HepG2 (cell line): ENCODE data around the gene HOXD12. TPM values are rescaled to one million over a fixed set of nuclear protein-coding genes. Genes with fewer than 3 reads are reported as not detected.

Experiments used
- ATM ChIP-seq: fragments of 450-650 bp; IDR thresholded peaks from 2 replicates; pipeline ENCODE4 v1.7.1; 2017; ENCODE audit warnings: mild to moderate bottlenecking, borderline replicate concordance
- GABPA ChIP-seq, 2 experiments: IDR thresholded peaks; 2 replicates each; pipeline ENCODE4 v1.6.1; 2011 to 2016; ENCODE audit warnings: low read depth in 2 of 2, low read length in 1 of 2, missing biosample characterization in 1 of 2, missing genetic modification characterization in 1 of 2
- GABPB1 ChIP-seq: IDR thresholded peaks from 2 replicates; pipeline ENCODE4 v1.6.1; 2016; ENCODE audit warnings: mild to moderate bottlenecking, missing genetic modification reagents, moderate library complexity, missing compliant biosample characterization
- HOXA5 ChIP-seq: sonication (generic); formaldehyde crosslinking; IDR thresholded peaks from 2 replicates; pipeline ENCODE4 v1.4.0; 2020; ENCODE audit warnings: missing genetic modification reagents
- KDM3A ChIP-seq: IDR thresholded peaks from 2 replicates; pipeline ENCODE4 v1.6.1; 2018; ENCODE audit warnings: low read depth, missing compliant biosample characterization
- MEIS2 ChIP-seq: sonication (generic); formaldehyde crosslinking; IDR thresholded peaks from 2 replicates; pipeline ENCODE4 v1.9.0; 2021; ENCODE audit warnings: mild to moderate bottlenecking, missing genetic modification reagents
- NCOA5 ChIP-seq: sonication (generic); formaldehyde crosslinking; IDR thresholded peaks from 2 replicates; pipeline ENCODE4 v1.4.0; 2020; ENCODE audit warnings: missing genetic modification reagents
- NFE2 ChIP-seq: sonication (generic); formaldehyde crosslinking; IDR thresholded peaks from 2 replicates; pipeline ENCODE4 v1.4.0; 2020; ENCODE audit warnings: missing genetic modification reagents
- NFE2L1 ChIP-seq: sonication (generic); formaldehyde crosslinking; IDR thresholded peaks from 2 replicates; pipeline ENCODE4 v1.4.0; 2020; ENCODE audit warnings: missing genetic modification reagents, mild to moderate bottlenecking, borderline replicate concordance
- NFIC ChIP-seq: IDR thresholded peaks from 2 replicates; pipeline ENCODE4 v1.6.1; 2012; ENCODE audit warnings: mild to moderate bottlenecking, low read length, inconsistent platforms
- PCBP2 ChIP-seq: fragments of 200-400 bp; formaldehyde crosslinking; optimal IDR thresholded peaks from 2 replicates; pipeline ENCODE3; 2018; ENCODE audit warnings: low read length, low read depth; ENCODE audit not compliant: poor library complexity, severe bottlenecking
- ZBTB38 ChIP-seq: sonication (generic); formaldehyde crosslinking; IDR thresholded peaks from 2 replicates; pipeline ENCODE4 v1.5.1; 2020; ENCODE audit warnings: mild to moderate bottlenecking, missing genetic modification reagents
- ZBTB7A ChIP-seq: sonication (generic); formaldehyde crosslinking; IDR thresholded peaks from 2 replicates; pipeline ENCODE4 v1.8.0; 2022; ENCODE audit warnings: mild to moderate bottlenecking, missing genetic modification reagents
- ZFP62 ChIP-seq: sonication (generic); formaldehyde crosslinking; IDR thresholded peaks from 2 replicates; pipeline ENCODE4 v1.4.0; 2020; ENCODE audit warnings: missing genetic modification reagents
- ZNF101 ChIP-seq: sonication (generic); formaldehyde crosslinking; IDR thresholded peaks from 2 replicates; pipeline ENCODE4 v1.4.0; 2020; ENCODE audit warnings: mild to moderate bottlenecking, low read depth, missing genetic modification reagents, borderline replicate concordance
- ZNF180 ChIP-seq: sonication (generic); formaldehyde crosslinking; IDR thresholded peaks from 2 replicates; pipeline ENCODE4 v1.4.0; 2020; ENCODE audit warnings: low read depth, missing genetic modification reagents, borderline replicate concordance
- ZNF263 ChIP-seq: sonication (generic); formaldehyde crosslinking; IDR thresholded peaks from 2 replicates; pipeline ENCODE4 v1.4.0; 2020; ENCODE audit warnings: missing genetic modification reagents
- ZNF367 ChIP-seq: sonication (generic); formaldehyde crosslinking; IDR thresholded peaks from 2 replicates; pipeline ENCODE4 v1.4.0; 2020; ENCODE audit warnings: missing genetic modification reagents, borderline replicate concordance
- ZNF672 ChIP-seq: sonication (generic); formaldehyde crosslinking; IDR thresholded peaks from 2 replicates; pipeline ENCODE4 v1.8.1; 2022; ENCODE audit warnings: missing genetic modification reagents
- ZNF781 ChIP-seq: sonication (generic); formaldehyde crosslinking; IDR thresholded peaks from 2 replicates; pipeline ENCODE4 v1.5.1; 2020; ENCODE audit warnings: borderline replicate concordance, mild to moderate bottlenecking, missing genetic modification reagents; ENCODE audit errors: not compliant biosample characterization
- ZNF83 ChIP-seq: sonication (generic); formaldehyde crosslinking; IDR thresholded peaks from 2 replicates; pipeline ENCODE4 v1.4.0; 2020; ENCODE audit warnings: missing genetic modification reagents, mild to moderate bottlenecking, borderline replicate concordance
- ZSCAN29 ChIP-seq: sonication (generic); formaldehyde crosslinking; conservative IDR thresholded peaks from 2 replicates; pipeline ENCODE4 v1.4.0; 2020; ENCODE audit warnings: mild to moderate bottlenecking, missing genetic modification reagents
- ZSCAN30 ChIP-seq: sonication (generic); formaldehyde crosslinking; IDR thresholded peaks from 2 replicates; pipeline ENCODE4 v1.5.0; 2020; ENCODE audit warnings: mild to moderate bottlenecking, missing genetic modification reagents
- ZSCAN31 ChIP-seq: sonication (generic); formaldehyde crosslinking; IDR thresholded peaks from 2 replicates; pipeline ENCODE4 v1.5.0; 2020; ENCODE audit warnings: low read depth, mild to moderate bottlenecking, missing genetic modification reagents
- polyA plus RNA-seq, 8 experiments: library from polyadenylated mRNA; depleted of rRNA in 3 of 8; stranded (reverse) in 7 of 8; unstranded in 1 of 8; fragments of >200 nt; fragmentation: Illumina TruSeq in 4 of 8; extraction: Trizol in 4 of 8; gene quantifications; 2 replicates each; pipeline versions ENCODE4 v1.2.1 to v1.2.3, GENCODE V29; 2011 to 2016; ENCODE audit warnings: low read depth in 4 of 8, missing spikeins in 1 of 8, mixed read lengths in 1 of 8; ENCODE audit not compliant: insufficient read depth in 1 of 8
- total RNA-seq, 5 experiments: library from RNA; depleted of rRNA; stranded (reverse); fragments of >200 nt; fragmentation: Illumina TruSeq; extraction: Trizol; gene quantifications; 2 replicates each; pipeline ENCODE4 v1.2.3, GENCODE V29; 2016; ENCODE audit warnings: low read depth in 1 of 5
- TF ChIP-seq, protein P1 (sequence below): sonication (generic); formaldehyde crosslinking; IDR thresholded peaks from 2 replicates; pipeline ENCODE4 v1.5.0; 2020; ENCODE audit warnings: missing genetic modification reagents
- TF ChIP-seq, protein P2 (sequence below): sonication (generic); formaldehyde crosslinking; IDR thresholded peaks from 2 replicates; pipeline ENCODE4 v1.4.0; 2020; ENCODE audit warnings: mild to moderate bottlenecking, missing genetic modification reagents, borderline replicate concordance

Gene HOXD12
- total and polyA plus RNA-seq, 2 of the 13 experiments (the other 11 are each of a cell fraction or from before 2014, with no cell fraction given) = not detected

DNA sequence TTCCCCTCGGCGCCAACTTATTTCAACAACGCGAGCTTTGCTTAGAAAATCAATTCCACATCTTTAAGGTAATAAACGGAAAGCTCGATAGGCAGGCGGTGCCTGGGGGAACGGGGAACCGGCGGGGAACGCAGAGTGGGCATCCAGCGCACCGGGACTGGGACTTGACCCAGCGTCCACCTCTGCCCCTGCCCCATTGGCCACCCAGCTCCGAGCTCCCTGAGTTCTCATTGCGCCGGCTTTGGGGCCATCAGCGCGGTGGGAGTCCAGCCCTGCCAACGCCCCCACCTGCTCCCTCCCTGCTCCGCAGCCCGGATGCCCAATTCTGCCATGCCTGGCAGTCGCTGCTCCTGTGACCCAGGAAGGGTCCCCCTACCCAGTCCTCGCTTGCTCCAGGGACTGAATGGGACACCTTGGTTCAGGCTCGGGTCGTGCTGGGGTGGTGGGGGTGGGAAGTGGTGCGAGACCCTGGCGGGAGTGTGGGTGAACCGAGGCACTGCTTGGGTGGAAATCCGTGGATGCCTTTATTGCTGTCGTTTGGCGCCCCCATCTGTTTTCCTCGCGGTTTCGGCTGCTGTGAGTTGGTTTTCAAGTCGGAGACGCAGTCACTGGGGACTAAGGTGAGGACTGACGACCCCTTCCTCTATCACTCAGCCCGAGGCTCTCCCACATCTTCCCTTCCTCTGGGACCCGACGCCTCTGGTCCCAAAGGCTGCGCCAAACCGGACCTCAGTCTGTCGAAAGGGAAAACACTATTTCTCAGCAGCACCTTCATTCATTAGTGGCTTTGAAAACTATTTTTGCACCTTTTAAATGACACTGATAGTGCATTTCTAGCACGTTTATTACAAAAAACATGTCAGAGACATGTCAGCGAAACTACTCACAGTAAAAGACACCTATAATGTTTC lies 13.5 kb upstream of the HOXD12 start (continued):
- TF ChIP-seq ZNF101 (no peak), ZFP62 (no peak), ATM (no peak), GABPA (IDR thresholded peaks at IDR 0.05; ENCODE audit: low read depth, low read length) (no peak), GABPA (CRISPR knock-in tag; IDR thresholded peaks at IDR 0.05; ENCODE audit: low read depth) (no peak), ZBTB38 (CRISPR knock-in tag) (no peak), ZNF672 (CRISPR knock-in tag) (peak; percentile 47; the same call in 1 of the 2 replicates), KDM3A (CRISPR knock-in tag) (no peak), HOXA5 (CRISPR knock-in tag) (no peak), NCOA5 (no peak), PCBP2 (no peak), NFE2 (CRISPR knock-in tag) (no peak), NFE2L1 (CRISPR knock-in tag) (no peak), ZBTB7A (CRISPR knock-in tag) (0 out of 2 replicates have a peak, but pooled peaks have one; percentile 26), ZNF367 (CRISPR knock-in tag) (no peak), ZNF83 (CRISPR knock-in tag) (no peak), ZSCAN29 (no peak), NFIC (no peak), ZNF180 (CRISPR knock-in tag) (no peak), GABPB1 (CRISPR knock-in tag) (peak; percentile 14; the same call in 1 of the 2 replicates), ZSCAN31 (CRISPR knock-in tag) (no peak), ZNF263 (CRISPR knock-in tag) (no peak), MEIS2 (CRISPR knock-in tag) (no peak), ZSCAN30 (no peak), ZNF781 (CRISPR knock-in tag) (no peak)
- TF ChIP-seq, protein P1, sequence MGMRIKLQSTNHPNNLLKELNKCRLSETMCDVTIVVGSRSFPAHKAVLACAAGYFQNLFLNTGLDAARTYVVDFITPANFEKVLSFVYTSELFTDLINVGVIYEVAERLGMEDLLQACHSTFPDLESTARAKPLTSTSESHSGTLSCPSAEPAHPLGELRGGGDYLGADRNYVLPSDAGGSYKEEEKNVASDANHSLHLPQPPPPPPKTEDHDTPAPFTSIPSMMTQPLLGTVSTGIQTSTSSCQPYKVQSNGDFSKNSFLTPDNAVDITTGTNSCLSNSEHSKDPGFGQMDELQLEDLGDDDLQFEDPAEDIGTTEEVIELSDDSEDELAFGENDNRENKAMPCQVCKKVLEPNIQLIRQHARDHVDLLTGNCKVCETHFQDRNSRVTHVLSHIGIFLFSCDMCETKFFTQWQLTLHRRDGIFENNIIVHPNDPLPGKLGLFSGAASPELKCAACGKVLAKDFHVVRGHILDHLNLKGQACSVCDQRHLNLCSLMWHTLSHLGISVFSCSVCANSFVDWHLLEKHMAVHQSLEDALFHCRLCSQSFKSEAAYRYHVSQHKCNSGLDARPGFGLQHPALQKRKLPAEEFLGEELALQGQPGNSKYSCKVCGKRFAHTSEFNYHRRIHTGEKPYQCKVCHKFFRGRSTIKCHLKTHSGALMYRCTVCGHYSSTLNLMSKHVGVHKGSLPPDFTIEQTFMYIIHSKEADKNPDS (CRISPR knock-in tag) = no peak
- TF ChIP-seq, protein P2, sequence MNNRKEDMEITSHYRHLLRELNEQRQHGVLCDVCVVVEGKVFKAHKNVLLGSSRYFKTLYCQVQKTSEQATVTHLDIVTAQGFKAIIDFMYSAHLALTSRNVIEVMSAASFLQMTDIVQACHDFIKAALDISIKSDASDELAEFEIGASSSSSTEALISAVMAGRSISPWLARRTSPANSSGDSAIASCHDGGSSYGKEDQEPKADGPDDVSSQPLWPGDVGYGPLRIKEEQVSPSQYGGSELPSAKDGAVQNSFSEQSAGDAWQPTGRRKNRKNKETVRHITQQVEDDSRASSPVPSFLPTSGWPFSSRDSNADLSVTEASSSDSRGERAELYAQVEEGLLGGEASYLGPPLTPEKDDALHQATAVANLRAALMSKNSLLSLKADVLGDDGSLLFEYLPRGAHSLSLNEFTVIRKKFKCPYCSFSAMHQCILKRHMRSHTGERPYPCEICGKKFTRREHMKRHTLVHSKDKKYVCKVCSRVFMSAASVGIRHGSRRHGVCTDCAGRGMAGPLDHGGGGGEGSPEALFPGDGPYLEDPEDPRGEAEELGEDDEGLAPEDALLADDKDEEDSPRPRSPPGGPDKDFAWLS (CRISPR knock-in tag) = no peak
